ENCODE measurements around the gene ACAP3. TPM values are rescaled to one million over a fixed set of nuclear protein-coding genes. Genes with fewer than 3 reads are reported as not detected.

ACAP3 gene
- total RNA-seq, 3 donors from 2014 or later, result 42.1 to 76.9 (median 44.8) TPM

- DNase-seq, result peak; percentile 85 to 88 (median 87)
- H3K4me1 ChIP-seq (ENCODE audit: low read depth), result peaks cover 39% of the 10 kb centered on the region
- intact Hi-C loops (cut with DNase I, micrococcal nuclease), result no loop called here
Observed at GRCh38 chr1:1305300-1306069, 2.2 kb downstream of the ACAP3 start.

DNA sequence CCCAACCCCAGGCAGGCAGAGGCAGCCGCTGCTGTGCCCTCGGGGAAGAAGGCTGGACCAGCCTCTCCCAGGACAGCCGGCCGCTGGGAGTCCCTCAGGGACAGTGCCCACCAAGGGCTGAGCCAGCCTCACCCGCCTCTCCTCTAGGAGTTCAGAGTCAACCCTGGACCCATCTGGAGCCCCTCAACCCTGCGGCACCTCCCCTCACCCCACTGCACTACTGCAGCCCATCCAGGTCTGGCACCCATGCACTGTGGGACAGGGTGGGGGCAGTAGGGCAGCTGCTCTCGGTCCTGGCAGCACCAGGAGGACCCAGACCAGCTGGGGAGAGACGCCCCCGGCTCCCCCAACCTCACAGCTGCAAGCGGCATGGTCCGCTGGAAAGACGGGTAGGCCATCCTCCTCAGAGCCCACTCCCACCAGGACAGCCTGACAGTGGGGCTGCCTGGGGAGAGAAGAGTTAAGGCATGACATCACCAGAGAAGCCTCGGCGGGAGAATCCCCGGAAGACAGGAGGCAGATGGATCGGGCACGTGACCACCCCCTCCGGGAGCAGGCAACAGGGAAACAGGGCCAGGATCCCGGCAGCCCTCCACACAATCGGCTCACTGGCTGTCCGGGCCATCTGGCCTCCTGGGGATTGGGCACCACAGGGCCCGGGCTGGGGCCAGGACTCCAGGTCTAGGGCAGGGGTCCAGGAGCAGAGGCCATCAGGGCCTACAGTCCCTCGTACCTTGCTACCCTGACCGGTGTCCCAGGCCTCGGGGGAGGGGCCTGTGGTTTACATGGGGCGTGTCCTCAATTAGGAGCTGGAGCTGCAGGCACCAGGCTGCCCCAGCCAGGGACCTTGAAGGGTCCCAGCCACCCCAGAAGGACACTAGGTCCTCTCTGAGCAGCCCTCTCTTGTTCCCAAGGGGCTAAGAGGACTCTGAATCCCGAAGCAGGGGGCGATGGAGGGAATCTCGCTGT is 3.1 kb downstream of the ACAP3 start:
- ATAC-seq (peak; percentile 6), DNase-seq (peak; percentile 78 to 86 (median 78))
- no peak overlapping the region for H3K4me3 ChIP-seq
- TF ChIP-seq, protein P1, sequence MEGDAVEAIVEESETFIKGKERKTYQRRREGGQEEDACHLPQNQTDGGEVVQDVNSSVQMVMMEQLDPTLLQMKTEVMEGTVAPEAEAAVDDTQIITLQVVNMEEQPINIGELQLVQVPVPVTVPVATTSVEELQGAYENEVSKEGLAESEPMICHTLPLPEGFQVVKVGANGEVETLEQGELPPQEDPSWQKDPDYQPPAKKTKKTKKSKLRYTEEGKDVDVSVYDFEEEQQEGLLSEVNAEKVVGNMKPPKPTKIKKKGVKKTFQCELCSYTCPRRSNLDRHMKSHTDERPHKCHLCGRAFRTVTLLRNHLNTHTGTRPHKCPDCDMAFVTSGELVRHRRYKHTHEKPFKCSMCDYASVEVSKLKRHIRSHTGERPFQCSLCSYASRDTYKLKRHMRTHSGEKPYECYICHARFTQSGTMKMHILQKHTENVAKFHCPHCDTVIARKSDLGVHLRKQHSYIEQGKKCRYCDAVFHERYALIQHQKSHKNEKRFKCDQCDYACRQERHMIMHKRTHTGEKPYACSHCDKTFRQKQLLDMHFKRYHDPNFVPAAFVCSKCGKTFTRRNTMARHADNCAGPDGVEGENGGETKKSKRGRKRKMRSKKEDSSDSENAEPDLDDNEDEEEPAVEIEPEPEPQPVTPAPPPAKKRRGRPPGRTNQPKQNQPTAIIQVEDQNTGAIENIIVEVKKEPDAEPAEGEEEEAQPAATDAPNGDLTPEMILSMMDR (IDR thresholded peaks at IDR 0.05), result no peak
- H3K36me3 ChIP-seq (ENCODE audit: low read depth), result no peaks in the 10 kb centered on the region
- intact Hi-C loops (cut with DNase I, micrococcal nuclease), result no loop called here
- peaks cover 35% of the 10 kb centered on the region for H3K4me1 ChIP-seq (ENCODE audit: low read depth)
- H3K9me3 ChIP-seq, result no peaks in the 10 kb centered on the region

More at GRCh38 chr1:1305300-1306069, 2.2 kb downstream of the ACAP3 start:
- Histone ChIP-seq H3K9me3 (no peaks in the 10 kb centered on the region), H3K4me3 (no peak overlapping the region), H3K36me3 (ENCODE audit: low read depth) (no peaks in the 10 kb centered on the region)
- ATAC-seq, result peak; percentile 40
- TF ChIP-seq, protein P1 (IDR thresholded peaks at IDR 0.05), result no peak

DNA sequence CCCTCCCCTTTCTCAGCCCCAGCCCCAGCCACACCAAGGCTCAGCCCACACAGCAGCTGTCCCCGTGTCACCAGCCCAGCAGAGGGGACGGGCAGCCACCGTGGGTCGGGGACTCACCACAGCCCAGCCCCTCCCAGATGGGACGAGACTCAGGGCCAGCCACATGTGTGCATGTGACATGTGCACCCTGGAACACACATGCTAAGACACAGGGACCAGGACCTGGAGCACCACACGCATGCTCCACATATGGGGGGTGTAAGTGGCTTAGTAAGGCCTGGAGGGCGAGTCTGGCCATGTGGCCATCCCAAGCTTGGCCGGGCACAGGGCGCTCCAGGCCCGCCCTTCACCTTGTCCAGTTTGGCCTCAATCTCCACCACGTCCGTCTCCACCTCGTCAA is 4.0 kb downstream of the ACAP3 start:
- Histone ChIP-seq H3K4me1 (ENCODE audit: low read depth) (peaks cover 28% of the 10 kb centered on the region), H3K4me3 (no peak overlapping the region), H3K36me3 (ENCODE audit: low read depth) (no peaks in the 10 kb centered on the region), H3K9me3 (no peaks in the 10 kb centered on the region)
- no peak for DNase-seq
- intact Hi-C loops (cut with DNase I, micrococcal nuclease), result no loop called here
- TF ChIP-seq, protein P1 (IDR thresholded peaks at IDR 0.05), result no peak
- no peak for ATAC-seq

DNA sequence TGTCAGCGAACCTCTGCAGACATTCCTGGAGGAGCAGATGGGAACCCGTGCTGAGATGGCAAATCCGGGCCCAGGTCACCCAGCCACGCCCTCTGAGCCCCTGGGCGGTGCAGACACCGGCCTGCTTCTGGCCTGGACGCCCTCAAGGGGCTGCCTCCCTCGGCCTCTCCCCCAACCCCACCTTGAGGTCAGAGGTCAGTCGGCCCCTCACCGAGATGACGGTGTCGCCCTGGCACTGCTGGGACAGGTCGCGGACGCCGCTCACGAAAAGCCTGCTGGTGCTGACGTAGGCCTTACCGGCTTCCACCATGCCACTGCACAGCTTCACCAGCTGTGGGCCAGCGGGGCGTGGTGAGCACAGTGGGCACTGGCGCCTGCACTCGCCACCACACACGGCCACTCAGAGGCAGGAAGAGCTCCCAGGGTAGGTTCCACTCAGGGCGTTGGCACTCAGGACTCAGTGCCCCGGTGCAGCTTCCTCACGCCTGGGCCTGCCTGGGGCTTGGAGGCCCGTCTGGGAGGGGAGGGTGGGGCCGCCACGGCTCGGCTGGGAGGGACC is 4.7 kb downstream of the ACAP3 start:
- H3K36me3 ChIP-seq (ENCODE audit: low read depth), result no peaks in the 10 kb centered on the region
- H3K4me3 ChIP-seq, result no peak overlapping the region
- intact Hi-C loops (cut with DNase I, micrococcal nuclease), result no loop called here
- peaks cover 28% of the 10 kb centered on the region for H3K4me1 ChIP-seq (ENCODE audit: low read depth)
- TF ChIP-seq, protein P1 (IDR thresholded peaks at IDR 0.05), result no peak
- H3K9me3 ChIP-seq, result no peaks in the 10 kb centered on the region
- ATAC-seq, result no peak
- no peak for DNase-seq

DNA sequence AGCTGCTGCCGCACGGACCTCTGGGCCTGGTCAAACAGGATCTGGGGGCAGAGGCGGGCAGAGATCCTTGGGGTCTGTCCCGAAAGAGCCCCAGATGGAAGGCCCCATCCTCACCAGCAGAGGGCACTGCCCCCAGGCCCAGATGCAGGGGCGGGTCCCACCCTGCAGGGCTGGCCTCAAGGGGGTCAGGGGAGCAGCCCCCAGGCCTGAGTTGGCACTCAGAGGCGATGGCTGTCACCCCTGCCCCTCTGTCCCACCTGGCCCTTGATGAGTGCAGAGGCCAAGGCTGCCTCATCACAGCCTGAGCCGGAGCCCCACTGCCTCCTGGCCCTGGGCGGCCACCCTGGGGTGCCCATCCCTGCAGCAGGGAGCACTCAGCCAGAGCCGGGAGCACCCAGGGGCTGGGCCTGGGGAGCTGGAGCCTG is 5.7 kb downstream of the ACAP3 start:
- no peaks in the 10 kb centered on the region for H3K9me3 ChIP-seq
- ATAC-seq (no peak), DNase-seq (no peak)
- peaks cover 26% of the 10 kb centered on the region for H3K4me1 ChIP-seq (ENCODE audit: low read depth)
- TF ChIP-seq, protein P1 (IDR thresholded peaks at IDR 0.05), result no peak
- intact Hi-C loops (cut with DNase I, micrococcal nuclease), result no loop called here
- no peak overlapping the region for H3K4me3 ChIP-seq
- H3K36me3 ChIP-seq (ENCODE audit: low read depth), result no peaks in the 10 kb centered on the region

All from mucosa of descending colon (tissue), 3 donors.